B cell (primary cell): Measurements from ENCODE around the gene TCERG1L. TPM values are rescaled to one million over a fixed set of nuclear protein-coding genes. Genes with fewer than 3 reads are reported as not detected.

Experiments used
- ATAC-seq: fragments of 200-7000 bp; cut with Tn5 transposase; one replicate; pipeline ENCODE4 v1.10.0; 2021; ENCODE audit warnings: low read depth, mild to moderate bottlenecking, moderate number of reproducible peaks, moderate library complexity
- CTCF ChIA-PET: fragments of 350-600 bp; sonication (Branson Sonifier 250); formaldehyde crosslinking; loops from one replicate; lab custom pipeline; 2021; ENCODE audit warnings: antibody characterized with exemption, inconsistent platforms; lab: Charles Lee
- POLR2A ChIA-PET: fragments of 350-600 bp; sonication (Branson Sonifier 250); formaldehyde crosslinking; loops from one replicate; lab custom pipeline; 2021; ENCODE audit warnings: antibody characterized with exemption; lab: Charles Lee
- DNase-seq: peaks from one replicate; pipeline ENCODE4 v3.0.0; 2013
- H2AFZ ChIP-seq: 2 replicates; pipeline ENCODE4 v1.6.1; 2012; ENCODE audit warnings: mild to moderate bottlenecking, low read depth, low read length; ENCODE audit not compliant: insufficient read depth, poor library complexity, severe bottlenecking
- H3K27ac ChIP-seq, 2 donors: 1 replicate in 1 of 2; 2 replicates in 1 of 2; pipeline ENCODE4 v1.5.1; 2012 to 2013; ENCODE audit warnings: low read length in 2 of 2, mild to moderate bottlenecking in 2 of 2, moderate library complexity in 1 of 2
- H3K27me3 ChIP-seq, 4 experiments: fragments of 200-600 bp in 1 of 4; sonication (generic) in 1 of 4; replicated peaks in 1 of 4; 1 replicate in 2 of 4; 2 replicates in 2 of 4; pipeline versions ENCODE4 v1.6.1 to v1.7.0; 2013 to 2016; ENCODE audit warnings: low read length in 3 of 4, mild to moderate bottlenecking in 2 of 4, mixed read lengths in 1 of 4, moderate library complexity in 1 of 4; ENCODE audit not compliant: insufficient read depth in 4 of 4, control insufficient read depth in 3 of 4; ENCODE audit errors: control extremely low read depth in 1 of 4
- H3K36me3 ChIP-seq, 2 experiments: replicated peaks in 1 of 2; 1 replicate in 1 of 2; 2 replicates in 1 of 2; pipeline versions ENCODE4 v1.6.1 to v1.7.1; 2013; ENCODE audit warnings: low read length in 1 of 2; ENCODE audit not compliant: insufficient read depth in 2 of 2, control insufficient read depth in 1 of 2; ENCODE audit errors: control extremely low read depth in 1 of 2, extremely low read depth in 1 of 2
- H3K4me1 ChIP-seq, 2 donors: fragments of 200-600 bp in 1 of 2; sonication (generic) in 1 of 2; 1 replicate in 1 of 2; 2 replicates in 1 of 2; pipeline versions ENCODE4 v1.5.1 to v1.6.1; 2013 to 2017; ENCODE audit warnings: low read length in 2 of 2; ENCODE audit not compliant: control insufficient read depth in 2 of 2, insufficient read depth in 2 of 2
- H3K4me2 ChIP-seq: replicated peaks from 2 replicates; pipeline ENCODE3; 2012; ENCODE audit warnings: mild to moderate bottlenecking, low read depth, low read length; ENCODE audit not compliant: poor library complexity, severe bottlenecking
- H3K4me3 ChIP-seq, 5 experiments: fragments of 200-600 bp in 1 of 5; sonication (generic) in 1 of 5; 1 replicate in 3 of 5; 2 replicates in 2 of 5; pipeline versions ENCODE4 v1.5.1 to v1.7.0; 2011 to 2016; ENCODE audit warnings: low read length in 4 of 5, mild to moderate bottlenecking in 4 of 5, low read depth in 2 of 5, control low read depth in 1 of 5, moderate library complexity in 1 of 5; ENCODE audit not compliant: insufficient read depth in 1 of 5; ENCODE audit errors: control extremely low read depth in 1 of 5, extremely low read depth in 1 of 5
- H3K79me2 ChIP-seq: fragments of 200-600 bp; sonication (generic); one replicate; pipeline ENCODE4 v1.6.0; 2016; ENCODE audit warnings: low read length; ENCODE audit not compliant: control insufficient read depth, insufficient read depth
- H3K9ac ChIP-seq: fragments of 200-600 bp; sonication (generic); 2 replicates; pipeline ENCODE4 v1.6.1; 2017; ENCODE audit warnings: mild to moderate bottlenecking, low read length, moderate library complexity
- H3K9me3 ChIP-seq, 3 donors: one replicate each; pipeline versions ENCODE4 v1.6.1 to v1.7.1; 2013; ENCODE audit warnings: low read length in 2 of 3; ENCODE audit not compliant: control insufficient read depth in 2 of 3, insufficient read depth in 1 of 3; ENCODE audit errors: control extremely low read depth in 1 of 3
- H4K20me1 ChIP-seq: 2 replicates; pipeline ENCODE4 v1.6.0; 2012; ENCODE audit warnings: mild to moderate bottlenecking, low read length; ENCODE audit not compliant: insufficient read depth, control insufficient read depth, poor library complexity, severe bottlenecking
- H3K27ac Mint-ChIP-seq: one replicate; pipeline ENCODE4 v1.8.0; 2021; ENCODE audit warnings: mixed read lengths
- H3K27me3 Mint-ChIP-seq: one replicate; pipeline ENCODE4 v1.8.0; 2021; ENCODE audit warnings: mixed read lengths
- H3K4me1 Mint-ChIP-seq: one replicate; pipeline ENCODE4 v1.8.0; 2021; ENCODE audit warnings: mixed read lengths
- H3K4me3 Mint-ChIP-seq: one replicate; pipeline ENCODE4 v1.8.0; 2021; ENCODE audit warnings: mixed read lengths
- H3K9me3 Mint-ChIP-seq: one replicate; pipeline ENCODE4 v1.8.0; 2022; ENCODE audit warnings: mixed read lengths; ENCODE audit not compliant: insufficient read depth
- CTCF ChIP-seq: fragments of 200-600 bp; IDR thresholded peaks from one replicate; pipeline ENCODE4 v1.8.0; 2022; ENCODE audit warnings: antibody characterized with exemption, mild to moderate bottlenecking
- EZH2 ChIP-seq: IDR thresholded peaks from 2 replicates; pipeline ENCODE4 v1.6.1; 2012; ENCODE audit warnings: borderline replicate concordance, low read depth, mild to moderate bottlenecking, moderate library complexity, low read length; ENCODE audit not compliant: insufficient read depth, poor library complexity, severe bottlenecking
- WGBS: methylation state at CpG from one replicate; pipeline ENCODE4 v1.1.5; 2013; ENCODE audit warnings: missing lambda C conversion rate; ENCODE audit not compliant: insufficient coverage; 5-methylcytosine and 5-hydroxymethylcytosine counted together
- intact Hi-C: fragments of 100-400 bp; cut with micrococcal nuclease; formaldehyde crosslinking; loops from one replicate; pipeline ENCODE4 v1.10.0; 2022
- polyA plus RNA-seq: library from polyadenylated mRNA; depleted of rRNA; stranded (reverse); fragments of >200 nt; gene quantifications from 2 replicates; pipeline ENCODE4 v1.2.3, GENCODE V29; 2012
- total RNA-seq, 2 donors: library from RNA; stranded (reverse); fragments of 120-200 nt in 1 of 2; gene quantifications; 1 replicate in 1 of 2; 2 replicates in 1 of 2; pipeline versions ENCODE4 v1.2.3 to v1.2.4, GENCODE V29; 2013 to 2022

The TCERG1L gene
- total and polyA plus RNA-seq, 2 donors (not counting 1 experiment from before 2014, with no cell fraction given), result 0.10 TPM; not detected in 1

- Histone ChIP-seq H3K9ac (no peak overlapping the region), H3K27ac (no peak overlapping the region), H3K27me3 (no peaks in the 10 kb centered on the region), H3K36me3 (no peaks in the 10 kb centered on the region), H3K4me2 (no peak overlapping the region), H3K4me1 (no peaks in the 10 kb centered on the region), H3K9me3 (peaks cover 0 to 57% (median 0%) of the 10 kb centered on the region in 3 donors), H3K79me2 (no peaks in the 10 kb centered on the region), H4K20me1 (no peaks in the 10 kb centered on the region), H2AFZ (no peak overlapping the region), H3K4me3 (no peak overlapping the region)
- ATAC-seq (no peak), DNase-seq (no peak)
- H3K4me1 Mint-ChIP-seq, result no peaks in the 10 kb centered on the region
- WGBS, result 82% methylated on average over 12 of the region's 13 CpGs
- CTCF ChIA-PET, result no interaction called here
- H3K27me3 Mint-ChIP-seq, result no peaks in the 10 kb centered on the region
- no peak for TF ChIP-seq CTCF
- TF ChIP-seq EZH2, result no peak
- intact Hi-C loops, result no loop called here
- peaks cover 4% of the 10 kb centered on the region for H3K9me3 Mint-ChIP-seq
- no peak overlapping the region for H3K27ac Mint-ChIP-seq
- H3K4me3 Mint-ChIP-seq, result no peak overlapping the region
- POLR2A ChIA-PET, result no interaction called here
Observed at GRCh38 chr10:131111007-131111406, 200.5 kb downstream of the TCERG1L start.

- Mint-ChIP-seq H3K4me3 (no peak overlapping the region), H3K27ac (no peak overlapping the region), H3K4me1 (no peaks in the 10 kb centered on the region), H3K27me3 (no peaks in the 10 kb centered on the region), H3K9me3 (peaks cover 4% of the 10 kb centered on the region)
- intact Hi-C loops, result no loop called here
- H4K20me1 ChIP-seq, result no peaks in the 10 kb centered on the region
- no peak overlapping the region for H3K9ac ChIP-seq
- no peak overlapping the region for H2AFZ ChIP-seq
- peaks cover 0 to 52% (median 0%) of the 10 kb centered on the region in 3 donors for H3K9me3 ChIP-seq
- H3K4me2 ChIP-seq, result no peak overlapping the region
- ATAC-seq (no peak), DNase-seq (no peak)
- no peak overlapping the region for H3K4me3 ChIP-seq
- POLR2A ChIA-PET, result no interaction called here
- no peaks in the 10 kb centered on the region for H3K36me3 ChIP-seq
- no peak overlapping the region for H3K27ac ChIP-seq
- H3K27me3 ChIP-seq, result no peaks in the 10 kb centered on the region
- TF ChIP-seq CTCF (no peak), EZH2 (no peak)
- no peaks in the 10 kb centered on the region for H3K4me1 ChIP-seq
- 82% methylated on average over 11 of the region's 11 CpGs for WGBS
- H3K79me2 ChIP-seq, result no peaks in the 10 kb centered on the region
- CTCF ChIA-PET, result no interaction called here
Observed at GRCh38 chr10:131110241-131110783, 201.2 kb downstream of the TCERG1L start.
